Neural cell (in vitro differentiated cells): ENCODE data around the gene HOXA1.

Experiments used
- EZH2 ChIP-seq: fragments of 200-600, 300-800 bp; shearing (Covaris generic), sonication (generic); IDR thresholded peaks from 2 replicates; pipeline ENCODE4 v1.6.1; 2014; ENCODE audit warnings: antibody characterized with exemption, low read length, borderline replicate concordance, mild to moderate bottlenecking; ENCODE audit not compliant: insufficient read depth, poor library complexity, severe bottlenecking
- SMC3 ChIP-seq: fragments of 450-650 bp; conservative IDR thresholded peaks from 2 replicates; pipeline ENCODE4 v1.6.1; 2014; ENCODE audit warnings: antibody characterized with exemption, mild to moderate bottlenecking, moderate library complexity; ENCODE audit not compliant: poor library complexity
- TF ChIP-seq, protein P1 (sequence below): IDR thresholded peaks from 2 replicates; pipeline ENCODE4 v1.6.1; 2012; ENCODE audit warnings: borderline replicate concordance

DNA sequence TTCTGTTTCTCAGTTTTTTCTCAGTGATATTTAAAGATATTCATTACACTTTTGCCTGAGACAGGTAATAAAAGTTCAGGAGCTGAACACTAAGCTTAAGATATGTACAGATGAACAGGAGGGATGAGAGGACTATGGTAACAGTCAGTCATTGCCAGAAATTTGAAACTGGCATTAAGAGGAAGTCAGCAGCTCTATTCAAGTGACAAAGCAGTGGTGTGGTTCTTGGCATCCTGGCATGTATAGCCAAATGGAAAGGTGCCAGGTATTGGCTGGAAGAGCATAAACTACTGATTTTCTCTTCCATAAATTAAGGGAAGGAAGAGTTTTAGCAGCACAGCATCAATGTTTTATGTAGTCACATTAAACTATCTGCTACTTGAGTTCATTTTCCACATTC lies 22.7 kb downstream of the HOXA1 start:
- TF ChIP-seq, protein P1, sequence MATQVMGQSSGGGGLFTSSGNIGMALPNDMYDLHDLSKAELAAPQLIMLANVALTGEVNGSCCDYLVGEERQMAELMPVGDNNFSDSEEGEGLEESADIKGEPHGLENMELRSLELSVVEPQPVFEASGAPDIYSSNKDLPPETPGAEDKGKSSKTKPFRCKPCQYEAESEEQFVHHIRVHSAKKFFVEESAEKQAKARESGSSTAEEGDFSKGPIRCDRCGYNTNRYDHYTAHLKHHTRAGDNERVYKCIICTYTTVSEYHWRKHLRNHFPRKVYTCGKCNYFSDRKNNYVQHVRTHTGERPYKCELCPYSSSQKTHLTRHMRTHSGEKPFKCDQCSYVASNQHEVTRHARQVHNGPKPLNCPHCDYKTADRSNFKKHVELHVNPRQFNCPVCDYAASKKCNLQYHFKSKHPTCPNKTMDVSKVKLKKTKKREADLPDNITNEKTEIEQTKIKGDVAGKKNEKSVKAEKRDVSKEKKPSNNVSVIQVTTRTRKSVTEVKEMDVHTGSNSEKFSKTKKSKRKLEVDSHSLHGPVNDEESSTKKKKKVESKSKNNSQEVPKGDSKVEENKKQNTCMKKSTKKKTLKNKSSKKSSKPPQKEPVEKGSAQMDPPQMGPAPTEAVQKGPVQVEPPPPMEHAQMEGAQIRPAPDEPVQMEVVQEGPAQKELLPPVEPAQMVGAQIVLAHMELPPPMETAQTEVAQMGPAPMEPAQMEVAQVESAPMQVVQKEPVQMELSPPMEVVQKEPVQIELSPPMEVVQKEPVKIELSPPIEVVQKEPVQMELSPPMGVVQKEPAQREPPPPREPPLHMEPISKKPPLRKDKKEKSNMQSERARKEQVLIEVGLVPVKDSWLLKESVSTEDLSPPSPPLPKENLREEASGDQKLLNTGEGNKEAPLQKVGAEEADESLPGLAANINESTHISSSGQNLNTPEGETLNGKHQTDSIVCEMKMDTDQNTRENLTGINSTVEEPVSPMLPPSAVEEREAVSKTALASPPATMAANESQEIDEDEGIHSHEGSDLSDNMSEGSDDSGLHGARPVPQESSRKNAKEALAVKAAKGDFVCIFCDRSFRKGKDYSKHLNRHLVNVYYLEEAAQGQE = no peak
- no peak for TF ChIP-seq EZH2
- no peak for TF ChIP-seq SMC3
